GM13977 (cell line): ENCODE results near the gene B3GNT7.
"Not testable (repeated sequence)": the region's sequence is repeated elsewhere in the genome, so short reads cannot be mapped to it uniquely, and the experiment has no call there.

Experiments used
- DNase-seq: peaks from one replicate; pipeline ENCODE4 v3.0.0; 2012; ENCODE audit warnings: low spot score
- CTCF ChIP-seq: IDR thresholded peaks from 2 replicates; pipeline ENCODE4 v1.5.1; 2012; ENCODE audit warnings: mild to moderate bottlenecking, control low read depth; ENCODE audit not compliant: insufficient read depth; ENCODE audit errors: extremely low read depth, missing control alignments
- in situ Hi-C: fragments of 300-500 bp; cut with MboI; formaldehyde crosslinking; loops from one replicate; pipeline ENCODE4 v1.12.0; 2022; ENCODE audit warnings: low sequenced_read_pairs, low pct_unique_long_range_greater_than_20kb, mixed read lengths, inconsistent platforms; ENCODE audit not compliant: unreplicated experiment

The B3GNT7 gene

DNA sequence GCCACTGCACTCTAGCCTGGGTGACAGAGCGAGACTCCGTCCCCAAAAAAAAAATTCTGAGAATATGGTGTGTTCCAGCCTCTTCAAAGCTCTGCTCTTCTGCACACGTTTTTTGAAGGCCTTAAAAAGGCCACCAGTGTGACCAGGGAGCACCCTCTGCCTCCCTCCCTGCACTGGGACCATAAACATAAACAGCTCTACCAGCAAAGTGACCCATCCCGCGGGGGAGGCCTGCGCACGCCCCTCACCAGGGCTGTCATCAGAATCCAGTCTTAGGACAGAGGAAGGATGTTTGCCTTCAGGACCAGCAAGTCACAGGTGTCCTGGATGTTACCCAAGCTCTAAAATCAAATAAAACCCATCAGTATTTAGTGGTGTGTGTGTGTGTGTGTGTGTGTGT, 23.2 kb upstream of the B3GNT7 start:
- no peak for DNase-seq
- in situ Hi-C loops: no loop called here
- no peak for TF ChIP-seq CTCF

GRCh38 chr2:231373184-231373583, 22.3 kb upstream of the B3GNT7 start:
- in situ Hi-C loops: no loop called here
- no peak for DNase-seq
- TF ChIP-seq CTCF: no peak

DNA sequence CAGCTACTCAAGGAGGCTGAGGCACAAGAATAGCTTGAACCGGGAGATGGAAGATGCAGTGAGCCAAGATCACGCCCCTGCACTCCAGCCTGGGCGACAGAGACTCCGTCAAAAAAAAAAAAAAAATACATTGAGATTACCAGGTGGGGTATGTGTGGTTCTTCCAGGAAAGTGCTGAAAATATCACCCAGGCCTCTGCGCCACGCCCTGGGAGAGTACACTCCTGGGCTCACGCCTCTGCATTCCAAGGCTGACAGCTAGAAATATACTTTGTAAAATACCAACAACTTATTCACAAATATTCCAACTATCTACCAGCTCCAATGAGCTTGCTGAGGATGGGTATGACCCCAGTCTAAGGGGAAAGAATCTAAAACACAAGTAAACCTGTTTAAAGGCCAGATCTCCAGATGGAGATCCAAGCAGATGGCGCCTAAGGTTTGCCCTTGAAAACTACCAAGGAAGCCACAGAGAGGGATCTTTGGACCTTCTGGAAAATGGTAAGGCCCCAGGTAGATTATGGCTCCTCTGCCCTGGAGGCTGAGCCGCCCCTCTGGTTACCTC, 21.6 kb upstream of the B3GNT7 start:
- in situ Hi-C loops: no loop called here

DNA sequence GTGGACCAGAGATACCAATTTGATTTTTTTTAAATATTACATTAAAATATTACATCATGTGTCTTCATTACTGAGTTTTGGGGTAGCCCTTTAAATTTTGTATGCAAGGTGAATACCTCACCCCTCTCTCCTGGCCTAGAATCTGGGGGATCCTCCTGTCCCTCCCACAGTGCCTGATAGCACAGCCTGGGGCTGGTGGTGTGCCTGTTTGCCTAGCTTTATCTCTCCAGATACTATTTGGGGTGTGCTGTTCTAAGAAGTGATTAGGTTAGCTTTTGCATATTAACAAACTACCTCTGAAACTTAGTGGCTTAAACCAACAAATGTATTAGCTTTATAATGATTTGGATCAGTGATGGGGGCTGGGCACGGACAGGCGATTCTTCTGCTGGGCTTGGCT, 20.7 kb upstream of the B3GNT7 start:
- in situ Hi-C loops: no loop called here
- no peak for TF ChIP-seq CTCF

More for the DNA sequence above, 21.6 kb upstream of the B3GNT7 start:
- DNase-seq: no peak
- no peak for TF ChIP-seq CTCF

GRCh38 chr2:231375994-231376615, 19.4 kb upstream of the B3GNT7 start:
- DNase-seq, in situ Hi-C loops: not testable (repeated sequence)

More for the DNA sequence above, 20.7 kb upstream of the B3GNT7 start:
- no peak for DNase-seq

DNA sequence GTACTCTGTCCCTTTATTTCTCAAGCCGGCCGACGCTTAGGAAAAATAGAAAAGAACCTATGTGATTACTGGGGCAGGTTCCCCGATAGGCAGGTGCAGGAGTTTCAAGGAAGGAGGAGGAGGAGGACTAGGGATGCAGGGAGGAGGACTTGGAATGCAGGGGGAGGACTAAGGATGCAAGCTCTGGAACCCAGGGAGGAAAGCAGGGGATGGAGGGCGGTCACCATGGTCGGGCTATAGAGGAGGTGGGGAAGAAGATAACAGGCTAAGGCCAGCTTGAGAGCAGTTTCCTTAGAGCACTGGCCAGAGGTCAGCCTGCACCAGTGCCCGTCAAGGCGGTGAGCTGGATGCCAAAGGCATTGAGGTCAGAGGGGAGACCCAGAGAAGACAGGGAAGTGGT, 18.7 kb upstream of the B3GNT7 start:
- in situ Hi-C loops: no loop called here
- TF ChIP-seq CTCF: no peak

DNA sequence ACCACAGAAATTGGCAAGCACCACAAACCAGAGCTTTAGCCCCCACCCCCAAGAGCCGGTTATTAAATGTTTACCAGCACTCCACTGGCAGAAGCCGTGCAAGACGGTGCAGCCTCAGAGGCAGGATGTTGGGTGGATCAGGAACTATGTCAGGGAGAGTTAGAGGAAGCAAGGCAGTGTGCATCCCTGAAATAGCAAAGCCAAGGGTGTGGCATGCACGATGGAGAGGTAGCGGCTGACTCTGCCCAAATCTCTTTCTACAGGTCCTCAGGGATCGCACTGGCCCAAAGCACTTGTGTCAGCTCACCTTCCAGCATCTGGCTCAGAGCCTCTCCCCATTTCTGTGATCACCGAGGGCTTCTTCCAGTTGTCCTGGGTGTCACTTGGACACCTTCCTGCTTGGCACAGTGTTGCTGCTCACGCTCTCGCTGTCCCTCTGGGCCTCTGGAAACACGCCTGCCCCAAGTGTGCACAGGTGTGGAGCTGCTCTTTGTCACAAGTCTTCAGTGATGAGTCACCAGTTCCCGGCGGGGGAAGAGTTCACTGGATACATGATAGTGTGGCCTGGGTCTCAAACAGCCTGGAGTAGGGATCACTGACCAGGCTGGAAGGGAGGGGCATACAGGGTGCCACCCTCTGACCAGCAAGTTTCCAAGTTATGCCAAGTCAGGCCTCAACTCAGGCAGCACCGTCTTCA, 17.3 kb upstream of the B3GNT7 start:
- no peak for TF ChIP-seq CTCF
- in situ Hi-C loops: no loop called here
- no peak for DNase-seq

More for the DNA sequence above, 18.7 kb upstream of the B3GNT7 start:
- no peak for DNase-seq
